ENCODE data around the gene CILP2.
A peak's percentile ranks its signal among the peaks of the same experiment; 100 is the strongest.

Gene CILP2

DNA sequence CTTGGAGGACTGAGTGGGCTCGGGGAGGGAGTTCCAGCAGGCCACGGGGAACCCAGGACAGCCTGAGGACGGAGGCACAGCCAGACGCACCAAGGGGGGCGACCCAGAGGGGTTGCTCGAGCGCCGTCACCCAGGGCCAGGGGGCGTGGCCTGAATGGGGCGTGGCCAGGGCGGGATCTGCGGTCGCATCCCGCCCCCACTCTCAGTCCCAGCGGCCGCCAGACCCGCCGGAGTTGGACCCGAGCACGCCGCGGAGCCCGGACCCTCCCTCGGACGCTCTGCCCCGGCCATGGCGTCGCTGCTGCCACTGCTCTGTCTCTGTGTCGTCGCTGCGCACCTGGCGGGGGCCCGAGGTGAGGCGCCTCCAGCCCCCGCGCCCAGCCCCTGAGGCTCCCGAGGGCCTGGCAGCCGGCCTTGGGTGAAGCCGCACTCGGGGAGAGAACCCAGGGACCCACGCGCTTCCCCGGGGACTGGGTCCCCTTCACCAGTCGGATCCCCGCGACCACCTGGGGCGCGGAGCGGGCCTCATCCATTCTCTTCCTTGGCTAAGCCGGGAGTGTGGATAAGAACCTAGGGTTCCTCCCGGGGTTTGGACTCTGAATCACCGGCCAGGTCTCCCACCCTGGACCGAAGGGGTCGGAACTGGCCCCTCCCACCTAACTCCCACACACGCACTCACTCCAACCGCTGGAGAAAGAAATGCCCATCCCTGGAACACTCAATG lies at the start of gene CILP2:
Gene CILP2, plus strand, starts transcription at position 205 of the 724 bp plus-strand sequence. Its CDS starts 85 bp downstream, at position 290.
- DNase-seq = no peak

GRCh38 chr19:19488875-19489690 lies 49.0 kb upstream of the CILP2 start:
- DNase-seq = peak; percentile 82

DNA sequence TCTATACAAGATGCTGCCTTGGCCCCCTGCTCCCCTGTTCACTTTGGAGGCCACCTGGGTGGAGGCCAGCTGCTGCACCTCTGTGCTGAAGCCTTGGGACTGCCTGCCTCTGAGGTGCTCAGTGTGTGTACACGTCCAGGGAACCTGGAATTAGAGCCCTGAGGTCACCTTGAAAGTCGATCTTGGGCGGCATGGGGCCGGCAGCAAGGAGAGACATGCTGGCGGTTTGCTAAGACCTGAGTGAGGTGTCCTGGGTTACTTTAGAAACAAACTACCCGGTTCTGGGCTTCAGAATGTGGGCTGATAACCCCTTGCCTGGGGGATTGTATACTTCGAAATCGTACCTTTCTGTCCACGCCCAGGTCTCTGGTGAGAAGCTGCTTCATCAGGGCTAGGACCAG lies 48.3 kb upstream of the CILP2 start:
- DNase-seq = no peak

DNA sequence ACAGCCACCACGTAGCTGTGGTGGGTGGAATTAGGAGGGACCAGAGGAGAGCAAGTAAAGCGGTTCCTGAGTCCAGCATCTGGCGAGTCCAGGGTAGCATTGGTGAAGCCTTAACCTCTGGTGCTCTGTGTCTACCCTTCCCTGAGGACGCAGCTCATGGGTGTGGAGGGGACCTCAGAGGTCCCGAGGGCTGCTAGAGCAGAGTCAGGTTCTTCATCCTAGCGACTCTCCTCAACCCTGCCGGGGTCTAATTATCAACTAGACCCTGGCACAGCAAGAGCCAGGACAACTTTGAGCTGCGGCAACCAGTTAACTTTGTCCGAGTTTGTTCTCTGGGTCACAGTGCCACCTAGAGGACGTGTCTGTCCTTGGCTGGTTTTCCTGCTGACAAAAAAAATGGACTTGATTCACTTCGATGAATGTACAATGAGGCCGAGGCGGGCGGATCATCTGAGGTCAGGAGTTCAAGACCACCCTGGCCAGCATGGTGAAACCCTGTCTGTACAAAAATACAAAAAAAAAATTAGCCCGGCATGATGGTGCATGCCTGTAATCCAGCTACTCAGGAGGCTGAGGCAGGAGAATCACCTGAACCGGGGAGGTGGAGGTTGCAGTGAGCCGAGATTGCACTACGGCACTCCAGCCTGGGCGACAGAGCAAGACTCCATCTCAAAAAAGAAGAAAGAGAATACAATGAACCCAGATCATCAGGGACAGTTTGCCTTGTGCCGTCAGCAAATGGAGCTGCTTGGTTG lies 47.7 kb upstream of the CILP2 start:
- peak; percentile 54 for DNase-seq

GRCh38 chr19:19491321-19492025 lies 46.6 kb upstream of the CILP2 start:
- DNase-seq = no peak

GRCh38 chr19:19492026-19492610 lies 45.9 kb upstream of the CILP2 start:
- DNase-seq = no peak

DNA sequence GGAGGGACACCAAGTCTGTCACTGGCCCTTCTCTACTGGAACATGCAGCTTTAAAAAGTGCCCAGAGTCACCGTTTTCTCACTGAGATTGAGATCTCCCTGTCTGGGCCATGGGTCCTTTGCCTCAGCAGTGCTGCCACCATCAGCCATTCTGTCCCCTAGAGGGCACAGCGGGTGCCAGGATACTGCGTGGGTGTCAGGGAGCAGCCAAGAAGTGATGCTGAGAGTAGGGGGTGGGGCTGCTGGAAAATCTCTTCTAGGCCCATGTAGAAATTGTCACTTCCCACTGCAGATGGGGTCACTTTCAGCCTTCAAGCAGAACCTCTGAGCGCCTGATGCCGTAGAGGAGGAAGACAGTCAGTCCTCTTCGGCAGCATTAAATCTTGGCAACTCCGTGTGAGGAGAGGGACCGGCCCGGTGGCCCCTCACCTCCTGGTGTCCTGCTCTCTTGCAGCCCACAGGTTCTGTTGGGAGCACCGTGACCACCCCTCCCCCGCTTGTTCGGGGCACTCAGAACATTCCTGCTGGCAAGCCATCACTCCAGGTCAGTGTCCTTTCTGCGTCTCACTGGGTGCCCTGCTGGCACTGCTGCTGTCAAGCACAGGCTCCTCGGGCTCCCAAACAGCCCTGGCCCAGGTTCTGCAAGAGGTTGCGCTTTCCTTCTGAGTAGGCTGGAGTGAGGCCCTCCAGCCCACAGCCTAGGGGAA lies 44.1 kb upstream of the CILP2 start:
- no peak for DNase-seq

- no peak for DNase-seq
Measured at GRCh38 chr19:19495614-19496603, 42.2 kb upstream of the CILP2 start.

GRCh38 chr19:19498255-19498991 lies 39.6 kb upstream of the CILP2 start:
- no peak for DNase-seq

DNA sequence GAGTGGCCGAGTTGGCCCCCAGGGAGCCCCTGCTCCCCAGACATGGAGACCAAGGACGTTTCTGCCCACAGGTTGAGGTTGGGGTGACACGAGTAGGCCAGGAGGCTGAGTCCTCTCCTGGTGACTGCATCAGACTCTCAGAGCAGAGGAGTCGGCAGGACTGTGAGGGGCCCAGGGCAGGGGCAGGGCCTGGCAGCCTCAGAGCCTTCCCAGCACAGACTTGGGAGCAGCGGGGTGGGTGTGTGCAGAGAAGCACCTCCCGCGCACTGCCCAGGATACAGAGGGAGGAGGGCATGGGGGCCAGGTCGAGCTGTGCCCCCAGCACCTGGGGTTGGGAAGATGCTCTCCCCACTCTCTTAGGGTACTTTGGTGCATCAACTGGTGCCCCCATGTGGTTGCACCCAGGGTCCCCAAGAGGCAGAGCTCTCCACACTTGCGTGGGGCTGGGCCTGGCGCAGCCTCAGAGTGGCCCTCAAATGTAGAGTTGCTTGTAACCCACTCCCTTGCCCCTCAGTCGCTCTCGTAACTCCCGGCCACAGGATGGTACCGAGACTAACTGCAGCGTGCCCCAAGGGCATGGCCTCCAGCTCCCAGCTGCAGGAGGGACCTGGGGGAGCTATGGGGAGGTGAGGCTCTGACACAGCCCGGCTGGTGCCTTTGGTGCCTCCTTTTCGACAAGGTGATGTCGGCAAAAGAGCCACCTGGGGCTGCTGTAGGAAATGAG lies 38.6 kb upstream of the CILP2 start:
- no peak for DNase-seq

DNA sequence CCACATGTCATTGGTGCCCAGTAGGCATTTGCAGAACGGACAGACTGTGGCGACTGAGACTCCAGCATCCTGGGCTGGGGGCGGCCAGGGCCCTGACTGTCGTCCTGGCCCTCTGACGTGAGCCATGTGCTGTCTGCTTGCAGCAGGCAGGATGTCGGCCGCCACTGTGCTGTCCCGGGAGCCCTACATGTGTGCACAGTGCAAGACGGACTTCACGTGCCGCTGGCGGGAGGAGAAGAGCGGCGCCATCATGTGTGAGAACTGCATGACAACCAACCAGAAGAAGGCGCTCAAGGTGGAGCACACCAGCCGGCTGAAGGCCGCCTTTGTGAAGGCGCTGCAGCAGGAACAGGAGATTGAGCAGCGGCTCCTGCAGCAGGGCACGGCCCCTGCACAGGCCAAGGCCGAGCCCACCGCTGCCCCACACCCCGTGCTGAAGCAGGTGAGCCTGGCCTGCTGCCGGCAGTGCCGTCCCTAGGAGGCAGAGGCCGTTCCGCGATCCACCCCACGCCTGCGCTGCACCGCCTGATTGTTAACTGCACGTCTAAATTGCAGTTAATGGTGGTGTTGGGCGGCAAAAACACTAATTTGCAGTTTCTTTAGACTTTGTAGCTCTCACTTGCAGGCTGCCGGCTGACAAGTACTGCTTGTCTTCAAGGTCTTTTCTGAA lies 37.0 kb upstream of the CILP2 start:
- no peak for DNase-seq

GRCh38 chr19:19501798-19502197 lies 36.3 kb upstream of the CILP2 start:
- DNase-seq = no peak

DNA sequence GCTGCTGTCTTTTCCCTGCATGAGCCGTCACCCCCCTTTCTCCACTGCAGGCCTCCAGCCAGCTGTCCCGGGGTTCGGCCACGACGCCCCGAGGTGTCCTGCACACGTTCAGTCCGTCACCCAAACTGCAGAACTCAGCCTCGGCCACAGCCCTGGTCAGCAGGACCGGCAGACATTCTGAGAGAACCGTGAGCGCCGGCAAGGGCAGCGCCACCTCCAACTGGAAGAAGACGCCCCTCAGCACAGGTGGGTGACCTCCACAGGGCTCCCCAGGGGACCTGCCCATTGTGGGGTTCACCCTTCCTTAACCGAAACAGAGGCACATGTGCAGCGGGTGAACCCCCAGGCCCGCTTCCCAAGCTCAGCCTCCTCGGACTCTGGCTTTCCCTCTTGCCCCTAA lies 35.8 kb upstream of the CILP2 start:
- no peak for DNase-seq

DNA sequence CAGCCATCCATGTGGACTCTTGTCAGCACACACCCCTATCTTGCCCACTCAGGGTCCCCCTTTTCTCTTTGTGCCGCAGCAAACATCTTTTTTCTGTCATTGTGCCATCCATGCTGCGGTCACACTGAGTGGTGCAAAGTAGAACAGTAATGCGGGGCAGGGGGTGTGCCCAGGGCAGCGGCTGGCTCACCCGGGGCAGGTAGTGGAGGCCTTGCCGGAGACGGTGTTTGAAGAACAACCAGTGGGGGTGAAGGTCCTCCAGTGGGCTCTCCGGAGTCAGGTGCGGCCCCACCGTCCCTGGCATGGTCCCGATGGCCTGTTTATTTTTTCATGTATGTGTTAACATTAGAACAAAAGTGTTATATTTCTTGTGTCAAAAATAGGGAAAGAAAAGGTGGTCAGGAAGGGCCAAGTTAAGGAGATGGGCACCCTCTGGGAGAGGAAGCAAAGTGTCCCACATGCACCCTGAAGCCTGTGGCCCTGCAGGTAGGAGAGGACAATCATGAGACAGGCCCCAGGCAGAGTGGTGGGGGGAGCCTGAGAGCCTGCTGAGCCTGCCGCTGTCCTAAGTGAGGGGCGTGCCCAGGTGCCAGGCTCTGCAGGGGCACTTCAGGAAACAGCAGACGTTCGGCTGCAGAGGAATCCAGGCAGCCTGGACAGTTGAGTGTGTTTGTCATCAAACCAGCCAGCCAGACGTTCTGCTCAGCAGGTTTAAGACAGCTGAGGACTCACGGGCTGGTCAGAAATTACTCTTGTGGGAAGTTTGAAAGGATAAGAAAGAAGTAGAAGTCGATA lies 35.1 kb upstream of the CILP2 start:
- no peak for DNase-seq

DNA sequence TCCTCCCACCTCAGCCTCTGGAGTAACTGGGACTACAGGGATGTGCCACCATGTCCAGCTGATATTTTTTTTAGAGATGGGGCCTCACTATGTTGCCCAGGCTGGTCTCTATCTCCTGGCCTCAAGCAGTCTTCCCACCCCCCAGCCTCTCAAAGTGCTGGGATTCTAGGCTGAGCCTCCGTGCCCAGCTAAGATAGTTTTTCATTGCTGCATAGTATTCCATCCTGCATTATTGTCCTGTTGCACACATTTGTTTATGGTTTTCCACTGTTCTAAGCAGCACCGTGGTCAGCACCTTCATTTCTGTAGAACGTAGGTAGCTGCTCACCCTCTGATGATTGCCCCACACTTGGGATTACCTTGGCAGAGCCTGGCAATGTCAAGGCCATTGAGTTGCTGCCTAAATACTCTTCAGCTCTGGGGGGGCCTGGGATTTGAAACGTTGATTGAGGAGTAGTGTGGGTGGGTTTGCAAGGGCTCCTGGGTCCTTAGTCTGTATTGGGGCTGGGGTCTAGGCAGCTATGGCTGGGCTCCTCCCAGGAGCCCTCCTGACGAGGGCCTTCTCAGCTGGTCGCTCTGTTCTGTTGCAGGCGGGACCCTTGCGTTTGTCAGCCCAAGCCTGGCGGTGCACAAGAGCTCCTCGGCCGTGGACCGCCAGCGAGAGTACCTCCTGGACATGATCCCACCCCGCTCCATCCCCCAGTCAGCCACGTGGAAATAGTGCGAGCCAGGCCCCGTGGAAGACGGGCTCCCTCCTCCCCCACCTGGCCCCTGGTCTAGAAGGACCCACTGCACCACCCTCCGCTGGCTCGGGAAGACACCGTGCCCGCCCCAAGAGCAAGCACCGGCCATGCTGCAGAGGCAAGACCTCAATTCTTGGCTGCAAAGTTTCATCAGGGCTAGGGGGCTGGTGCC lies 33.1 kb upstream of the CILP2 start:
- DNase-seq = no peak

- DNase-seq = no peak
Measured at GRCh38 chr19:19505669-19506326, 32.3 kb upstream of the CILP2 start.

Data from T1000 (cell line).